Mononuclear cell (primary cell): Measurements from ENCODE around the gene RNF13. TPM values are rescaled to one million over a fixed set of nuclear protein-coding genes. Genes with fewer than 3 reads are reported as not detected.

Experiments
- H3K27me3 ChIP-seq: 2 replicates; pipeline ENCODE4 v1.6.0; 2011; ENCODE audit warnings: low read length, control low read depth; ENCODE audit not compliant: insufficient read depth
- H3K4me1 ChIP-seq: 2 replicates; pipeline ENCODE4 v1.5.1; 2011; ENCODE audit warnings: mild to moderate bottlenecking, low read length, control low read depth; ENCODE audit not compliant: insufficient read depth
- H3K4me3 ChIP-seq: 2 replicates; pipeline ENCODE4 v1.5.1; 2011; ENCODE audit warnings: mild to moderate bottlenecking, low read length, moderate library complexity
- H3K9me3 ChIP-seq: 2 replicates; pipeline ENCODE4 v1.5.1; 2011; ENCODE audit warnings: low read depth, mild to moderate bottlenecking, control low read depth, low read length
- total RNA-seq: library from RNA; depleted of rRNA; stranded (reverse); fragments of >200 nt; gene quantifications from one replicate; pipeline ENCODE4 v1.2.3, GENCODE V29; 2012

The RNF13 gene
- total RNA-seq, 1 donor: 170 TPM

- Histone ChIP-seq H3K4me3 (no peak overlapping the region), H3K27me3 (no peaks in the 10 kb centered on the region), H3K9me3 (no peaks in the 10 kb centered on the region), H3K4me1 (peaks cover 37% of the 10 kb centered on the region)
Measured at GRCh38 chr3:149784064-149784704, 28.8 kb upstream of the RNF13 start.

GRCh38 chr3:149790268-149790667 is 22.7 kb upstream of the RNF13 start:
- H3K4me1 ChIP-seq: no peaks in the 10 kb centered on the region
- H3K27me3 ChIP-seq: peaks cover 2% of the 10 kb centered on the region
- H3K9me3 ChIP-seq: no peaks in the 10 kb centered on the region
- H3K4me3 ChIP-seq: no peak overlapping the region

- no peak overlapping the region for H3K4me3 ChIP-seq
- H3K4me1 ChIP-seq: no peaks in the 10 kb centered on the region
Measured at GRCh38 chr3:149790698-149791097, 22.3 kb upstream of the RNF13 start.

GRCh38 chr3:149792452-149793270 is 20.4 kb upstream of the RNF13 start, which contains the start of gene ANKUB1:
ANKUB1 (minus strand) TSS chr3:149792554; CDS start chr3:149792366, 188 bp downstream.
- H3K27me3 ChIP-seq: peaks cover 2% of the 10 kb centered on the region
- no peak within 1 kb of the TSS for H3K4me3 ChIP-seq
- H3K4me1 ChIP-seq: no peaks in the 10 kb centered on the region
- H3K9me3 ChIP-seq: no peaks in the 10 kb centered on the region

More at GRCh38 chr3:149790698-149791097, 22.3 kb upstream of the RNF13 start:
- peaks cover 2% of the 10 kb centered on the region for H3K27me3 ChIP-seq
- no peaks in the 10 kb centered on the region for H3K9me3 ChIP-seq

GRCh38 chr3:149796026-149796425 is 17.0 kb upstream of the RNF13 start:
- H3K4me3 ChIP-seq: no peak overlapping the region
- H3K4me1 ChIP-seq: no peaks in the 10 kb centered on the region
- no peaks in the 10 kb centered on the region for H3K27me3 ChIP-seq
- H3K9me3 ChIP-seq: no peaks in the 10 kb centered on the region

GRCh38 chr3:149800693-149801092 is 12.3 kb upstream of the RNF13 start:
- Histone ChIP-seq H3K9me3 (no peaks in the 10 kb centered on the region), H3K4me1 (no peaks in the 10 kb centered on the region), H3K4me3 (no peak overlapping the region), H3K27me3 (peaks cover 2% of the 10 kb centered on the region)

GRCh38 chr3:149801195-149801594 is 11.8 kb upstream of the RNF13 start:
- Histone ChIP-seq H3K27me3 (peaks cover 3% of the 10 kb centered on the region), H3K9me3 (no peaks in the 10 kb centered on the region), H3K4me3 (no peak overlapping the region), H3K4me1 (no peaks in the 10 kb centered on the region)

GRCh38 chr3:149801639-149802038 is 11.4 kb upstream of the RNF13 start:
- H3K9me3 ChIP-seq: no peaks in the 10 kb centered on the region
- H3K27me3 ChIP-seq: peaks cover 3% of the 10 kb centered on the region
- no peak overlapping the region for H3K4me3 ChIP-seq
- H3K4me1 ChIP-seq: no peaks in the 10 kb centered on the region

- Histone ChIP-seq H3K4me3 (no peak overlapping the region), H3K4me1 (peaks cover 7% of the 10 kb centered on the region), H3K27me3 (peaks cover 3% of the 10 kb centered on the region), H3K9me3 (no peaks in the 10 kb centered on the region)
Measured at GRCh38 chr3:149806171-149806778, 6.7 kb upstream of the RNF13 start.

- Histone ChIP-seq H3K4me3 (no peak overlapping the region), H3K9me3 (no peaks in the 10 kb centered on the region)
Measured at GRCh38 chr3:149808209-149808829, 4.7 kb upstream of the RNF13 start.

GRCh38 chr3:149809699-149810098 is 3.3 kb upstream of the RNF13 start:
- peaks cover 3% of the 10 kb centered on the region for H3K27me3 ChIP-seq
- no peak overlapping the region for H3K4me3 ChIP-seq
- H3K4me1 ChIP-seq: peaks cover 22% of the 10 kb centered on the region
- no peaks in the 10 kb centered on the region for H3K9me3 ChIP-seq

More at GRCh38 chr3:149808209-149808829, 4.7 kb upstream of the RNF13 start:
- Histone ChIP-seq H3K4me1 (peaks cover 14% of the 10 kb centered on the region), H3K27me3 (peaks cover 3% of the 10 kb centered on the region)

GRCh38 chr3:149810846-149811245 is 2.2 kb upstream of the RNF13 start:
- Histone ChIP-seq H3K4me3 (no peak overlapping the region), H3K9me3 (no peaks in the 10 kb centered on the region), H3K4me1 (peaks cover 31% of the 10 kb centered on the region), H3K27me3 (no peaks in the 10 kb centered on the region)

- peaks cover 43% of the 10 kb centered on the region for H3K4me1 ChIP-seq
- H3K9me3 ChIP-seq: no peaks in the 10 kb centered on the region
- H3K27me3 ChIP-seq: no peaks in the 10 kb centered on the region
- peak overlapping the region; percentile 96 for H3K4me3 ChIP-seq
Measured at GRCh38 chr3:149812165-149812605, 830 bp upstream of the RNF13 start.

GRCh38 chr3:149813367-149814281 is 609 bp downstream of the RNF13 start:
- Histone ChIP-seq H3K9me3 (no peaks in the 10 kb centered on the region), H3K27me3 (no peaks in the 10 kb centered on the region), H3K4me1 (peaks cover 47% of the 10 kb centered on the region), H3K4me3 (peak overlapping the region; percentile 96)
